NOMO-1 treated with DMSO at 0.1 percent for 48 hours (cell line): ENCODE measurements around the gene TMEM121B.
"Not testable (repeated sequence)": the region's sequence is repeated elsewhere in the genome, so short reads cannot be mapped to it uniquely, and the experiment has no call there.

Experiments used
- DNase-seq: peaks from one replicate; lab custom pipeline; 2025; ENCODE audit not compliant: unreplicated experiment; lab: John Stamatoyannopoulos, UW

Gene TMEM121B

GRCh38 chr22:17121233-17122195, at the start of gene TMEM121B:
TSS of gene TMEM121B (minus strand) at chr22:17121360. CDS start at chr22:17121127, 233 bp downstream.
- peak; percentile 62 for DNase-seq

DNA sequence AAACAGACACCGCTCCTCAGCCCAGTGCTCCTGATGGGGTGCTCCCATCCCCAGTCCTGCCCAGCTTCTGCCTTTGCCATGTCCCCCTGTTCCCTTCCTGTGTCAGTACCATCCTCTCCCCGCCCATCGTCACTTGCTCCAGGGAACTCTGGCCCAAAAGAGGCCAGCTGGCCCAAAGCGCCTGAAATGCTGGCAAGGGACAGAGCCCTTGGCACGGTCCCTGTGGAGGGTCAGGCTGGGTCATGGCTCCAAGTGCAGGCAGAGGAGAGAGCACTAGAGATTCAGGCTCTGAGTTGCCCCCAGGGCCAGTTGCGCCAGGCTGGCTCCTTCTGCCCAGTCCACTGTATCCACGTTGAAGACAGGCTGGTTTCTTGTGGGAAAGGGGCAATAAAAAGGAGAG, 46.3 kb upstream of the TMEM121B start:
- no peak for DNase-seq

DNA sequence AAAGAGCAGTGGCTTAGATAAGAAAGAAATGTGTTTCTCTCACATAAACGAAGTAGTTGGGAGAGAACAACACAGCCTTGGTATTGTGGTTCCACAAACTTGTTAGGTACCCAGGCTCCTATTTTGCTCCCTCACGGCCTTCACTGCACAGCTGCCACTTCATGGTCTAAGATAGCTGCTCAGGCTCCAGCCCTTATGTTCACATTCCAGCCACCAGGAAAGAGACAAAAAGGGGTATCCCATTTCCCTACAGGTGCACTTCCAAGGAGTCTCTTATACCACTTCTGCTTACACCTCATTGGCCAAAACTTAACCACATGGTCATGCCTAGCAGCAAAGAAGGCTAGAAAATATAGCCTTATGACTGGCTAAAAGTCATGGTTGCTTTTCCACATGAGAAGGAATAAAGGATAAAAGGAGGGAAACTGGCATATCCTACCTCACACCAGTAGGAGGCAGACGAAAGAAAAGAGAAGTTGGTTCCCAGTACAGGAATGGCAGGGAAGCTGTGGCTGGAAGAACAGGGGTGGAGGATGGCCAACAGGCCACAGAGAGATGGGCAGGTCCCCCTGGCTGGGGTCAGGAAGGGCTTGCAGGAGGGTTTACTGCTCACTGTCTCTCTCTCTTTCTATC, 43.3 kb upstream of the TMEM121B start:
- DNase-seq = no peak

- no peak for DNase-seq
Measured at GRCh38 chr22:17162731-17163130, 41.6 kb upstream of the TMEM121B start.

- DNase-seq = no peak
Measured at GRCh38 chr22:17161991-17162390, 40.8 kb upstream of the TMEM121B start.

GRCh38 chr22:17159504-17159951, 38.4 kb upstream of the TMEM121B start:
- DNase-seq = peak; percentile 28

DNA sequence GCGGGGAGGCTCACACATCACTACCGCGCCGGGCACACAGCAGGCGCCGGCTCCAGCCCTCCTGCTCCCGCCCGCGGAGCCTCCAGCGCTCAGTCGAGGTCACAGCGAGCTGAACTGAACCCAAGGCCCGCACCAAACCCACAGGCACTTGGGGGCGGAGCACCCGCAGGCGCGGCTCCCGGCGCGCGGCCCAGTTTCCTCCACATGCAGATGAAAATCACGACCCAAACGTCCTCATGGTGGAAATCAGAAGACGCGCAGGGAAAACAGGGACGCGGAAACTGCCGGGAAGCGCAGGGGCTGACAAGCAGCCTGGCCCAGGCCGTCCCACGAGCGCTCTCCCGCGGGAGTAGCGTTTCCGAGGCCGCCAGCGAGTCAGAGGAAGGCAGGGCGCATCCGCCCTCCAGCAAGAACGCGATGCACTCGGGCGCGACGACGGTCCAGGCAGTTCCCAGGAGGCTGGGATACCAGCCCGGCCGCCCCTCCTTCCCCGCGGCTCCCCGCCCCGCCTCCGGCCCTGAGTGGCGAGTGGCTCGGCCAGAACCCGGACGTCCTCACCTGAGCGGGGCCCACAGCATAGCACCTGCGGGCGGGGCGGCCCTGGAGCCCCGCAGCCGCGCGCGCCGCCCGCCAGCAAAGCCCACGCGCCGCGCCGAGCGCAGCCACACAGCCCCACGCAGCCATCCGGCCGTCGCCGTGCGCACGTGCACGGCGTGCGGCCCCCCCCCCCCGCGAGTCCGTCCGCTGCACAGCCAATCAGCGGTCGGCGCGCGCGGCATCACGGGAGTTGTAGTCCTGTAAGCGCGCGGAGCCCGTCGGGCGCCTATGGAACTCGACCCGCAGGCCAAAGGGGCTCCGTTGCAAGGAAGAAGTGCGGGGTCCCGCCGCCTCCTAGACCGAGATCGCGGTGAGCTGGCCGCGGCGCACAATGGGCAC, 37.7 kb upstream of the TMEM121B start, which contains the start of gene HDHD5:
Gene HDHD5, minus strand, starts transcription at position 710 of the 936 bp plus-strand sequence. Its CDS starts 26 bp downstream, at position 684.
- peak; percentile 79 for DNase-seq

- DNase-seq = peak; percentile 43
Measured at GRCh38 chr22:17158176-17158567, 37.0 kb upstream of the TMEM121B start.

DNA sequence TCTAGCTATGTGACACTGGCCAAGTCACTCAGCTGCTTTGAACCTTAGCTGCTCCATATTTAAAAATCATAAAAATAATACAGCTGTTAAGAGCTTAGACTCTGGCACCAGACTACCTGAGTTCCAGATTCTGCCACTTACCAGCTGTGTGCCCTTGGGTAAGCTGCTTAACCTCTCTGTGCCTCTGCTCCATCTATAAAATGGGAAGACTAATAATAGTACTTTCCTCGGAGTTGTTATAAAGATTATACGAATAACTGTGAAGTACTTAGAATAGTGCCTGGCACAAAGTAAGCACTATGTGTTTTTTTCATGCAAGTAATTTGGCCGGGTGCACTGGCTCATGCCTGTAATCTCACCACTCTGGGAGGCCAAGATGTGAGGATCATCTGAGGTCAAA, 36.6 kb upstream of the TMEM121B start:
- no peak for DNase-seq

- no peak for DNase-seq
Measured at GRCh38 chr22:17155941-17156340, 34.8 kb upstream of the TMEM121B start.

GRCh38 chr22:17152971-17153370, 31.8 kb upstream of the TMEM121B start:
- no peak for DNase-seq

DNA sequence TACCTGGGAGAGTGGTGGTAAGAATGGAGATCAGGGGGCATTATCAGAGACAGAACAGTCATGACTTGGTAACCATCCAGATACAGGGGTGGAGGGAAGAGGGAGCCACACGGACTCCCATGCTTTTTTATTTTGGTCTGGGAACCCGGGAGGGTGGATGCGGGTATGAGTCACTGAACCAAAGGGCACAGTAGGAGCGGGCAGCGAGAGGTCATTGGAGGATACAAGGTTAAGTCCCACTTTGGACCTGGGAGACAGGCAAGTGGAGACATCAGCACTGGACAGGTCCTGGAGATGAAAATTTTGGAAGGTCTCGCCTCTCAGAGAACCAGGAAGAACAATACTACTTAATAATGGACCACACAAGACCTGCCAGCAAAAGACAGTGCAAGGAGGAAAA, 31.2 kb upstream of the TMEM121B start:
- DNase-seq = no peak

GRCh38 chr22:17149076-17149815, 28.1 kb upstream of the TMEM121B start:
- DNase-seq = no peak

DNA sequence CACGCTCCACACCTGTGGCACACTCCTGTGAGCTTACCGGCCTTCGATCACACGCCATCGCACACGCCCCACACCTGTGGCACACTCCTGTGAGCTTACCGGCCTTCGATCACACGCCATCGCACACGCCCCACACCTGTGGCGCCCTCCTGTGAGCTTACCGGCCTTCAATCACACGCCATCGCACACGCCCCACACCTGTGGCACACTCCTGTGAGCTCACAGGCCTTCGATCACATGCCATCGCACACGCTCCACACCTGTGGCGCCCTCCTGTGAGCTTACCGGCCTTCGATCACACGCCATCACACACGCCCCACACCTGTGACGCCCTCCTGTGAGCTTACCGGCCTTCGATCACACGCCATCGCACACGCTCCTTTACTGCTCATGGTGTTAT, 26.3 kb upstream of the TMEM121B start:
- DNase-seq = not testable (repeated sequence)

DNA sequence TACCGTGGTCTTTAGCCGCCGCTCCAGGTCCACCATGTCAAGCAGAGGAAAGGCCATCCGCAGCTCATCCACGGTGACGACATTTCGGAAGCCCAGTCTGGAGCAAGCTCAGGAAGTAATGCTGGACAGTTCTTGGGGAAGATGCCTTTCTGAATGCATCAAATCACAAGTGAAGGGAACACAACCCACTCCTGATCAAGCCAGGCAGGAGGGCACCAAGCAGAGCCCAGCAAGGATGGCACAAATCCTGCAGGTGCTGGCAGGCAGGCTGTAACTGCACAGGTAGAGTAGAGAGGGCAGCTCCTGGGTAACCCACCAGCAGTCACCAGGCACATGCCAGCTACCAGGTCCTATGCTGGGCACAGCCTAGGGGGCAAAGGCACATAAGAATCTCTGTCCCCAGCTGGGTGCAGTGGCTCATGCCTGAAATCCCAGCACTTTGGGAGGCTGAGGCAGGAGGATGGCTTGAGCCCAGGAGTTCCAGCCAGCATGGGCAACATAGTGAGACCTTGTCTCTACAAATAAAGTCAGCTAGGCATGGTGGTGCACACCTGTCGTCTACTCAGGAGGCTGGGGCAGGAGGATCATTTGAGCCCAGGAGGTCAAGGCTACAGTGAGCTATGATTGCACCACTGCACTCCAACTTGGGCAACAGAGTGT, 24.0 kb upstream of the TMEM121B start:
- no peak for DNase-seq

DNA sequence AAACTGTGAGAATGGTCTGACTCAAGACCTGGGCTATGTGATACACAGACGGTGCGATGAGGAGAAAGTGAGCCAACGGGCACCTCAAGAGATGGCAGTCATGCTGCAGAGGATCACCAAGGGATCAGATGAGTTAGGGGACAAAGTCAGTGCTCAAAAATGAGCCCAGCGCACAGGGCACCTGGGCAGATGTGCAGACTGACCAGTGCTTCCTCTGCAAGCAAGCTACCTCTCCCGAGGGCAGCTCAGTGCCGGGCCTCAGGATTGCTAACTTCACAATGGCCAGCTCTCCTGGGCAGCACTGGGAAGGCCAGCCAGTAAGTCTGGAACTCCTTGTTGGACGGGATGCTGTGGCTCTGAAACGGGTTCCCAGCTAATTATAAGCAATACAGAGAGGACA, 22.7 kb upstream of the TMEM121B start:
- no peak for DNase-seq

- no peak for DNase-seq
Measured at GRCh38 chr22:17143101-17143500, 21.9 kb upstream of the TMEM121B start.

DNA sequence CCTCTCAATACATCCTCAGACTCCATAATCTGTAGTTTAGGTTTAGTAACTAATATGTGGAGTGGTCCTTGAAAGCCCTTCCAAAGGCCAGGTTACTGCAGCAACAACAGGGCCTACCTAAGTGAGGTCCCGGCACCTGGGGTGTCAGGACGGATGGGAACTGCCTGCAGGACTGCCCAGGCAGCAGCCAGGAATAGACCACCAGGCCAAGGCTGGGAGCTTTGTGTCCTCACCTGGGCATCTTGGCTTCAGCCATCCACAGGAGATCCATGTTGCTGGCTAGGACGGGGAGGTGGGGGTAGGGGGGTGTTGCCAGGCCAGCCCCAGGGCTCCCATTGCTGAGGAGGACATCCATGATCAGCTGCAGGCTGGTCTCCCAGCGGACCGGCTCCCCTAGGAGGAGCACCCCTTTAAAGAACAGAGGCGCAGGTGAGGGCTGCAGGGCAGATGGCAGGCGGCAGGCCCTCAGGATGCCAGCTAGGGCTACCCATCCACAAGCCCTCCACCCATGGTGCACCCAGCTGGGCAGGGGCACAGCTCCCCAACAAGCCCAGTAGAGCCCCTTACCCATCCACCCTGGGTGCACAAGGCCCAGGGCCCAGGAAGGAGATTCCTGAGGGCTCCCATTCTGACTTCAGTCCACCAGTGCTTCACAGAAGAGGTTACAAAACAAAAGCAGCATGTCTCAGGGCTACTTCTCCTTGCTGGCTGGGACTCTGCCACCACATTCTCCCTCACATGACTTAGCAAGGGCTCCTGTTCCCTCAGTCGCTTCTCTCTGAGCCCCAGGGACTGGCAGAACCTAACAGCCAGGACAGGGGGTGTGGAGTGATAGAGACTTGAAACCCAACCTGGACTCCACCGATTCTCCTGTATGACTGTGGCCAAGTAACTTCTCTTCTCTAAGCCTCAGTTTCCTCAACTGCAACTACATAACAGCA, 19.9 kb upstream of the TMEM121B start:
- DNase-seq = no peak

GRCh38 chr22:17140022-17140421, 18.9 kb upstream of the TMEM121B start:
- no peak for DNase-seq
